B cell (primary cell): ENCODE data around the gene ESRRB. TPM values are rescaled to one million over a fixed set of nuclear protein-coding genes. Genes with fewer than 3 reads are reported as not detected.

Experiments used
- ATAC-seq: fragments of 200-7000 bp; cut with Tn5 transposase; one replicate; pipeline ENCODE4 v1.10.0; 2021; ENCODE audit warnings: low read depth, mild to moderate bottlenecking, moderate number of reproducible peaks, moderate library complexity
- CTCF ChIA-PET: fragments of 350-600 bp; sonication (Branson Sonifier 250); formaldehyde crosslinking; loops from one replicate; lab custom pipeline; 2021; ENCODE audit warnings: antibody characterized with exemption, inconsistent platforms; lab: Charles Lee
- POLR2A ChIA-PET: fragments of 350-600 bp; sonication (Branson Sonifier 250); formaldehyde crosslinking; loops from one replicate; lab custom pipeline; 2021; ENCODE audit warnings: antibody characterized with exemption; lab: Charles Lee
- DNase-seq: peaks from one replicate; pipeline ENCODE4 v3.0.0; 2013
- H2AFZ ChIP-seq: 2 replicates; pipeline ENCODE4 v1.6.1; 2012; ENCODE audit warnings: mild to moderate bottlenecking, low read depth, low read length; ENCODE audit not compliant: insufficient read depth, poor library complexity, severe bottlenecking
- H3K27ac ChIP-seq, 2 donors: 1 replicate in 1 of 2; 2 replicates in 1 of 2; pipeline ENCODE4 v1.5.1; 2012 to 2013; ENCODE audit warnings: low read length in 2 of 2, mild to moderate bottlenecking in 2 of 2, moderate library complexity in 1 of 2
- H3K27me3 ChIP-seq, 4 experiments: fragments of 200-600 bp in 1 of 4; sonication (generic) in 1 of 4; replicated peaks in 1 of 4; 1 replicate in 2 of 4; 2 replicates in 2 of 4; pipeline versions ENCODE4 v1.6.1 to v1.7.0; 2013 to 2016; ENCODE audit warnings: low read length in 3 of 4, mild to moderate bottlenecking in 2 of 4, mixed read lengths in 1 of 4, moderate library complexity in 1 of 4; ENCODE audit not compliant: insufficient read depth in 4 of 4, control insufficient read depth in 3 of 4; ENCODE audit errors: control extremely low read depth in 1 of 4
- H3K36me3 ChIP-seq, 2 experiments: replicated peaks in 1 of 2; 1 replicate in 1 of 2; 2 replicates in 1 of 2; pipeline versions ENCODE4 v1.6.1 to v1.7.1; 2013; ENCODE audit warnings: low read length in 1 of 2; ENCODE audit not compliant: insufficient read depth in 2 of 2, control insufficient read depth in 1 of 2; ENCODE audit errors: control extremely low read depth in 1 of 2, extremely low read depth in 1 of 2
- H3K4me1 ChIP-seq, 2 donors: fragments of 200-600 bp in 1 of 2; sonication (generic) in 1 of 2; 1 replicate in 1 of 2; 2 replicates in 1 of 2; pipeline versions ENCODE4 v1.5.1 to v1.6.1; 2013 to 2017; ENCODE audit warnings: low read length in 2 of 2; ENCODE audit not compliant: control insufficient read depth in 2 of 2, insufficient read depth in 2 of 2
- H3K4me2 ChIP-seq: replicated peaks from 2 replicates; pipeline ENCODE3; 2012; ENCODE audit warnings: mild to moderate bottlenecking, low read depth, low read length; ENCODE audit not compliant: poor library complexity, severe bottlenecking
- H3K4me3 ChIP-seq, 5 experiments: fragments of 200-600 bp in 1 of 5; sonication (generic) in 1 of 5; 1 replicate in 3 of 5; 2 replicates in 2 of 5; pipeline versions ENCODE4 v1.5.1 to v1.7.0; 2011 to 2016; ENCODE audit warnings: low read length in 4 of 5, mild to moderate bottlenecking in 4 of 5, low read depth in 2 of 5, control low read depth in 1 of 5, moderate library complexity in 1 of 5; ENCODE audit not compliant: insufficient read depth in 1 of 5; ENCODE audit errors: control extremely low read depth in 1 of 5, extremely low read depth in 1 of 5
- H3K79me2 ChIP-seq: fragments of 200-600 bp; sonication (generic); one replicate; pipeline ENCODE4 v1.6.0; 2016; ENCODE audit warnings: low read length; ENCODE audit not compliant: control insufficient read depth, insufficient read depth
- H3K9ac ChIP-seq: fragments of 200-600 bp; sonication (generic); 2 replicates; pipeline ENCODE4 v1.6.1; 2017; ENCODE audit warnings: mild to moderate bottlenecking, low read length, moderate library complexity
- H3K9me3 ChIP-seq, 3 donors: one replicate each; pipeline versions ENCODE4 v1.6.1 to v1.7.1; 2013; ENCODE audit warnings: low read length in 2 of 3; ENCODE audit not compliant: control insufficient read depth in 2 of 3, insufficient read depth in 1 of 3; ENCODE audit errors: control extremely low read depth in 1 of 3
- H4K20me1 ChIP-seq: 2 replicates; pipeline ENCODE4 v1.6.0; 2012; ENCODE audit warnings: mild to moderate bottlenecking, low read length; ENCODE audit not compliant: insufficient read depth, control insufficient read depth, poor library complexity, severe bottlenecking
- H3K27ac Mint-ChIP-seq: one replicate; pipeline ENCODE4 v1.8.0; 2021; ENCODE audit warnings: mixed read lengths
- H3K27me3 Mint-ChIP-seq: one replicate; pipeline ENCODE4 v1.8.0; 2021; ENCODE audit warnings: mixed read lengths
- H3K4me1 Mint-ChIP-seq: one replicate; pipeline ENCODE4 v1.8.0; 2021; ENCODE audit warnings: mixed read lengths
- H3K4me3 Mint-ChIP-seq: one replicate; pipeline ENCODE4 v1.8.0; 2021; ENCODE audit warnings: mixed read lengths
- H3K9me3 Mint-ChIP-seq: one replicate; pipeline ENCODE4 v1.8.0; 2022; ENCODE audit warnings: mixed read lengths; ENCODE audit not compliant: insufficient read depth
- EZH2 ChIP-seq: IDR thresholded peaks from 2 replicates; pipeline ENCODE4 v1.6.1; 2012; ENCODE audit warnings: borderline replicate concordance, low read depth, mild to moderate bottlenecking, moderate library complexity, low read length; ENCODE audit not compliant: insufficient read depth, poor library complexity, severe bottlenecking
- WGBS: methylation state at CpG from one replicate; pipeline ENCODE4 v1.1.5; 2013; ENCODE audit warnings: missing lambda C conversion rate; ENCODE audit not compliant: insufficient coverage; 5-methylcytosine and 5-hydroxymethylcytosine counted together
- intact Hi-C: fragments of 100-400 bp; cut with micrococcal nuclease; formaldehyde crosslinking; loops from one replicate; pipeline ENCODE4 v1.10.0; 2022
- polyA plus RNA-seq: library from polyadenylated mRNA; depleted of rRNA; stranded (reverse); fragments of >200 nt; gene quantifications from 2 replicates; pipeline ENCODE4 v1.2.3, GENCODE V29; 2012
- total RNA-seq, 2 donors: library from RNA; stranded (reverse); fragments of 120-200 nt in 1 of 2; gene quantifications; 1 replicate in 1 of 2; 2 replicates in 1 of 2; pipeline versions ENCODE4 v1.2.3 to v1.2.4, GENCODE V29; 2013 to 2022
- TF ChIP-seq, protein P1 (sequence below): fragments of 200-600 bp; IDR thresholded peaks from one replicate; pipeline ENCODE4 v1.8.0; 2022; ENCODE audit warnings: antibody characterized with exemption, mild to moderate bottlenecking

Gene ESRRB
- total and polyA plus RNA-seq, 2 donors (not counting 1 experiment from before 2014, with no cell fraction given): 0.13 TPM; not detected in 1

DNA sequence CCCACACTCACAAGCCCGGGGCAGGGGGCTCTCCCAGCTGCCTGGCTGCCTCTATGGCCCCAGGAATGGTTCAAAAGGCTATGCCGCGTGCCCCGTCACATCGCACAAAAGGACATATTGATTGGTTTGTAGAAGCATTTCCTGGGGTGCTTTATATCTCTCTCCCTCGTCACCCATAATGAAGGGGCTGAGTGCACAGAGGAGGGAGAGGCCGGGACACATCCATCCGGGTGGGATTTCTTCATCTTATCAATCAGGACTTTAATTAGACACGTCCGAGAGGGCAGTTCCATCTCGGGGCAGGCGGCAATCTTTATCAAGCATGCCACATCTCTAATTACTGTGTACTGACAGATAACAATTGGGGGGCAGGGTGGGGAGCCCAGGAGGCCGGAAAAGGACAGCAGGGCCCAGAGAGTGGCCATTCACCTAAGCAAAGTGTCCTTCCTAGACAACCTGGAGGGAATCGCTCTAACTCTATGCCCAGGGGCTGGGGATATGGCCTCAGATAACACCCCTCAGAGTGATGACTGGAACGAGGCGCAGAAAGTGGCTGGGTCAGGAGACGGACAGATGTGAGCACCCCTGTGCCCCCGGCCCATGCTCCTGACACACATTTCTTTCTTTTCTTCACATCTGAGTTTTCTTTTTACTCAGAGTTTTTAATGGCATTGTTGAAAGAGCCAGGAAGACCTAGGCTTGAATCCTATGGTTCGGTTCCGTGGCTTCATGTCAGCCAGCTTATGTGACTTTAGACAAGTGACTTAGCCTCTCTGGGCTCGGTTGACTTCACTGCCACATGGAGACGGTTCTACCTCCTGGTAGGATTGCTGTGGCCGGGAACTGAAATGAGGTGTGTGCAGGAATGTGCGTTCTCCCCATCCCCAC, 36.0 kb upstream of the ESRRB start:
- ChIA-PET POLR2A (no interaction called here), CTCF (no interaction called here)
- peaks cover 0 to 7% (median 0%) of the 10 kb centered on the region in 3 donors for H3K9me3 ChIP-seq
- no peaks in the 10 kb centered on the region for H3K27me3 ChIP-seq
- no peaks in the 10 kb centered on the region for H3K79me2 ChIP-seq
- DNase-seq (no peak), ATAC-seq (no peak)
- no peaks in the 10 kb centered on the region for H3K4me1 ChIP-seq
- TF ChIP-seq, protein P1, sequence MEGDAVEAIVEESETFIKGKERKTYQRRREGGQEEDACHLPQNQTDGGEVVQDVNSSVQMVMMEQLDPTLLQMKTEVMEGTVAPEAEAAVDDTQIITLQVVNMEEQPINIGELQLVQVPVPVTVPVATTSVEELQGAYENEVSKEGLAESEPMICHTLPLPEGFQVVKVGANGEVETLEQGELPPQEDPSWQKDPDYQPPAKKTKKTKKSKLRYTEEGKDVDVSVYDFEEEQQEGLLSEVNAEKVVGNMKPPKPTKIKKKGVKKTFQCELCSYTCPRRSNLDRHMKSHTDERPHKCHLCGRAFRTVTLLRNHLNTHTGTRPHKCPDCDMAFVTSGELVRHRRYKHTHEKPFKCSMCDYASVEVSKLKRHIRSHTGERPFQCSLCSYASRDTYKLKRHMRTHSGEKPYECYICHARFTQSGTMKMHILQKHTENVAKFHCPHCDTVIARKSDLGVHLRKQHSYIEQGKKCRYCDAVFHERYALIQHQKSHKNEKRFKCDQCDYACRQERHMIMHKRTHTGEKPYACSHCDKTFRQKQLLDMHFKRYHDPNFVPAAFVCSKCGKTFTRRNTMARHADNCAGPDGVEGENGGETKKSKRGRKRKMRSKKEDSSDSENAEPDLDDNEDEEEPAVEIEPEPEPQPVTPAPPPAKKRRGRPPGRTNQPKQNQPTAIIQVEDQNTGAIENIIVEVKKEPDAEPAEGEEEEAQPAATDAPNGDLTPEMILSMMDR: no peak
- TF ChIP-seq EZH2: no peak
- no peak overlapping the region for H3K4me2 ChIP-seq
- H4K20me1 ChIP-seq: no peaks in the 10 kb centered on the region
- no peaks in the 10 kb centered on the region for H3K36me3 ChIP-seq
- no peaks in the 10 kb centered on the region for H3K9me3 Mint-ChIP-seq
- peaks cover 21% of the 10 kb centered on the region for H3K27me3 Mint-ChIP-seq
- H3K27ac Mint-ChIP-seq: no peak overlapping the region
- intact Hi-C loops: no loop called here
- 89% methylated on average over 11 of the region's 24 CpGs for WGBS
- no peak overlapping the region for H2AFZ ChIP-seq
- no peak overlapping the region for H3K4me3 Mint-ChIP-seq
- no peak overlapping the region for H3K9ac ChIP-seq
- H3K27ac ChIP-seq: no peak overlapping the region
- H3K4me1 Mint-ChIP-seq: no peaks in the 10 kb centered on the region
- H3K4me3 ChIP-seq: no peak overlapping the region

GRCh38 chr14:76343386-76343785, 32.6 kb upstream of the ESRRB start:
- Histone ChIP-seq H3K79me2 (no peaks in the 10 kb centered on the region), H3K4me3 (no peak overlapping the region), H3K9ac (no peak overlapping the region), H3K36me3 (no peaks in the 10 kb centered on the region), H3K4me2 (no peak overlapping the region), H3K9me3 (peaks cover 0 to 4% (median 0%) of the 10 kb centered on the region in 3 donors), H2AFZ (no peak overlapping the region), H3K4me1 (no peaks in the 10 kb centered on the region), H3K27ac (no peak overlapping the region), H4K20me1 (no peaks in the 10 kb centered on the region), H3K27me3 (peaks cover 0 to 3% (median 0%) of the 10 kb centered on the region in 4 experiments)
- no peak overlapping the region for H3K4me3 Mint-ChIP-seq
- CTCF ChIA-PET: interaction anchor here (1.4 kb wide), 1 partner anchor 293 kb away, joined by 4 read pairs; no protein-coding TSS in a partner anchor
- no peaks in the 10 kb centered on the region for H3K9me3 Mint-ChIP-seq
- ATAC-seq (no peak), DNase-seq (no peak)
- TF ChIP-seq, protein P1: no peak
- no peak for TF ChIP-seq EZH2
- peaks cover 22% of the 10 kb centered on the region for H3K27me3 Mint-ChIP-seq
- H3K4me1 Mint-ChIP-seq: no peaks in the 10 kb centered on the region
- POLR2A ChIA-PET: no interaction called here
- WGBS: 80% methylated on average over 4 of the region's 4 CpGs
- no peak overlapping the region for H3K27ac Mint-ChIP-seq
- intact Hi-C loops: no loop called here
